Lower leg skin (tissue), 3 donors: ENCODE results near the gene PTCD2.

Experiments
- CTCF ChIP-seq, 3 donors: fragments of 450-650 bp; IDR thresholded peaks; one replicate each; pipeline ENCODE4 v1.5.1; 2016; ENCODE audit warnings: antibody characterized with exemption in 3 of 3, mild to moderate bottlenecking in 3 of 3, moderate library complexity in 2 of 3
- POLR2A ChIP-seq, 2 donors: fragments of 450-650 bp; IDR thresholded peaks; one replicate each; pipeline ENCODE4 v1.6.1; 2016 to 2017; ENCODE audit warnings: antibody characterized with exemption in 2 of 2, mild to moderate bottlenecking in 1 of 2, moderate library complexity in 1 of 2

DNA sequence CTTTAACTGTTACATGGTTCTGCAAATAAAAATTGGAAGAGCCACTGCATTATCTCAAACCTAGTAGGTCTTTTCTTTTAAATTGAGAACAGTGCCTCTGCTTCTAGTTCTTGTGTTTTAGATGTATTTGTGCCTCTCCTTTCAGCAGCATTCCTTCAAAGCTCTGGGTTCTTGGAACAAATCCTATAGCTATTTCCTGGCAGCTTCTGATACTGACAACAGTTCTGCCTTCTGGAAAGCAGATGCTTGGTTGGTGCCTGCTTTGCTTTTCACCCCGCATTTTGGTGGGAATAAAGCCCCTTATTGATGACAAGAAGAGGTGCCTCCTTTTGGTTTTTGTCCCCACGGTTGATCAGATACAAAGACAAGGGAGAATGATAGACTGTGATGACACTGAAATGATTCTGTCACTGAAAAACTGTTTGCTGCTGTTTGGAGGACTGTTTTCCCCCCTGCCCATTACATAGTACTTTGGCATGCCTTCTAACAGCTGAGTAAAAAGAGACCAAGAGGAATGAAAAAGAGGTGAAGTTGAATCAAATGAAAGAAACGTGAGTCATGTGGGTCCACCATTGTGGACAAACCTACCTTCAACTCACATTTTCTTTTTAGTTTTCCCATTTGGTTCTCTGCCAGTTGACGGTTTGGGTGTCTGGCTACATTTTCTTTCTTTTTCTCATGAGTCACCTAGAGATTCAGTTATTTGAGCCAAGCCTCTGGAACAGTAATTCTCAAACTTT lies 5.6 kb downstream of the PTCD2 start:
- TF ChIP-seq CTCF (IDR thresholded peaks at IDR 0.05) (no peak), POLR2A (IDR thresholded peaks at IDR 0.05) (no peak)
